Measurements from ENCODE around the gene SCGB2A2.

GRCh38 chr11:62309991-62310390 is 40.0 kb downstream of the SCGB2A2 start:
- TF ChIP-seq CTCF (IDR thresholded peaks at IDR 0.05), result no peak
- TF ChIP-seq MXI1 (IDR thresholded peaks at IDR 0.05; ENCODE audit: low read depth, low read length), result no peak
- no peak for TF ChIP-seq IRF3 (IDR thresholded peaks at IDR 0.05; ENCODE audit: low read depth, low read length)
- no peak for TF ChIP-seq PBX3 (IDR thresholded peaks at IDR 0.05)
- no peak for TF ChIP-seq EP300 (IDR thresholded peaks at IDR 0.05; ENCODE audit: borderline replicate concordance in 1 of 2, low read depth in 1 of 2, low read length in 1 of 2)
- no peak for TF ChIP-seq SIN3A (IDR thresholded peaks at IDR 0.05; ENCODE audit: borderline replicate concordance, low read depth, low read length)
- no peak for TF ChIP-seq MAX (IDR thresholded peaks at IDR 0.05; ENCODE audit: low read depth)
- no peak for TF ChIP-seq FOXJ3 (CRISPR knock-in tag; IDR thresholded peaks at IDR 0.05)
- TF ChIP-seq NRF1 (IDR thresholded peaks at IDR 0.05; ENCODE audit: low read depth, low read length), result no peak
- no peak for TF ChIP-seq RFX5 (IDR thresholded peaks at IDR 0.05; ENCODE audit: low read length)
- TF ChIP-seq EZH2phosphoT487 (IDR thresholded peaks at IDR 0.05; ENCODE audit: borderline replicate concordance, low read depth), result no peak
- TF ChIP-seq SMC3 (IDR thresholded peaks at IDR 0.05; ENCODE audit: low read depth, low read length), result no peak
- TF ChIP-seq GABPA (IDR thresholded peaks at IDR 0.05; ENCODE audit: low read depth), result no peak
